Fibroblast of lung (primary cell): Measurements from ENCODE around the gene NR1H4.

ENCODE experiments used
- EZH2 ChIP-seq: IDR thresholded peaks from 2 replicates; pipeline ENCODE4 v1.5.1; 2012; ENCODE audit warnings: low read length, control low read depth, mild to moderate bottlenecking; ENCODE audit errors: missing control alignments
- TF ChIP-seq, protein P1 (sequence below), 2 donors: IDR thresholded peaks in 1 of 2; conservative IDR thresholded peaks in 1 of 2; 1 replicate in 1 of 2; 2 replicates in 1 of 2; pipeline ENCODE4 v1.5.1; 2011 to 2012; ENCODE audit warnings: low read length in 2 of 2, control low read depth in 1 of 2, inconsistent platforms in 1 of 2, low read depth in 1 of 2, mild to moderate bottlenecking in 1 of 2

GRCh38 chr12:100442403-100442802 is 31.3 kb upstream of the NR1H4 start:
- TF ChIP-seq, protein P1, sequence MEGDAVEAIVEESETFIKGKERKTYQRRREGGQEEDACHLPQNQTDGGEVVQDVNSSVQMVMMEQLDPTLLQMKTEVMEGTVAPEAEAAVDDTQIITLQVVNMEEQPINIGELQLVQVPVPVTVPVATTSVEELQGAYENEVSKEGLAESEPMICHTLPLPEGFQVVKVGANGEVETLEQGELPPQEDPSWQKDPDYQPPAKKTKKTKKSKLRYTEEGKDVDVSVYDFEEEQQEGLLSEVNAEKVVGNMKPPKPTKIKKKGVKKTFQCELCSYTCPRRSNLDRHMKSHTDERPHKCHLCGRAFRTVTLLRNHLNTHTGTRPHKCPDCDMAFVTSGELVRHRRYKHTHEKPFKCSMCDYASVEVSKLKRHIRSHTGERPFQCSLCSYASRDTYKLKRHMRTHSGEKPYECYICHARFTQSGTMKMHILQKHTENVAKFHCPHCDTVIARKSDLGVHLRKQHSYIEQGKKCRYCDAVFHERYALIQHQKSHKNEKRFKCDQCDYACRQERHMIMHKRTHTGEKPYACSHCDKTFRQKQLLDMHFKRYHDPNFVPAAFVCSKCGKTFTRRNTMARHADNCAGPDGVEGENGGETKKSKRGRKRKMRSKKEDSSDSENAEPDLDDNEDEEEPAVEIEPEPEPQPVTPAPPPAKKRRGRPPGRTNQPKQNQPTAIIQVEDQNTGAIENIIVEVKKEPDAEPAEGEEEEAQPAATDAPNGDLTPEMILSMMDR (conservative IDR thresholded peaks at IDR 0.05 in 1 of 2, IDR thresholded peaks at IDR 0.05 in 1 of 2; ENCODE audit: low read depth in 1 of 2, low read length in 2 of 2): no peak
- TF ChIP-seq EZH2: no peak
